ENCODE results near the gene TRMT11. TPM values are rescaled to one million over a fixed set of nuclear protein-coding genes. Genes with fewer than 3 reads are reported as not detected.

Gene TRMT11
- total and polyA plus RNA-seq, 2 donors from 2014 or later, result 10.6 to 25.1 TPM

GRCh38 chr6:125962900-125963497 is 23.3 kb upstream of the TRMT11 start:
- no peak for FAIRE-seq
- intact Hi-C loops (cut with DNase I), result no loop called here
- no peak overlapping the region for H3K27ac ChIP-seq (ENCODE audit: low read depth in 2 of 2, low read length in 2 of 2)
- no peak for TF ChIP-seq CTCF (IDR thresholded peaks at IDR 0.05; ENCODE audit: borderline replicate concordance, extremely low read depth, insufficient read depth)
- no peaks in the 10 kb centered on the region for H3K9me3 ChIP-seq (ENCODE audit: control insufficient read depth in 2 of 3, insufficient read depth in 1 of 3, low read length in 3 of 3)
- H3K36me3 ChIP-seq (ENCODE audit: control insufficient read depth in 2 of 3, insufficient read depth in 3 of 3, low read length in 3 of 3), result peaks cover 0 to 2% (median 1%) of the 10 kb centered on the region in 3 donors
- DNase-seq, result no peak
- no peaks in the 10 kb centered on the region for H3K27me3 ChIP-seq (ENCODE audit: control insufficient read depth, insufficient read depth, low read length)
- no peak overlapping the region for H3K9ac ChIP-seq (ENCODE audit: low read length in 3 of 3)
- H3K4me3 ChIP-seq (ENCODE audit: low read length in 3 of 3), result no peak overlapping the region
- H3K4me1 ChIP-seq (ENCODE audit: control insufficient read depth in 2 of 3, insufficient read depth in 2 of 3, low read depth in 1 of 3, low read length in 3 of 3), result peaks cover 4 to 10% (median 8%) of the 10 kb centered on the region in 3 donors

GRCh38 chr6:125963817-125964216 is 22.5 kb upstream of the TRMT11 start:
- FAIRE-seq (no peak), DNase-seq (no peak)
- no peak overlapping the region for H3K4me3 ChIP-seq (ENCODE audit: low read length in 3 of 3)
- H3K9ac ChIP-seq (ENCODE audit: low read length in 3 of 3), result no peak overlapping the region
- H3K27ac ChIP-seq (ENCODE audit: low read depth in 2 of 2, low read length in 2 of 2), result no peak overlapping the region
- no peaks in the 10 kb centered on the region for H3K27me3 ChIP-seq (ENCODE audit: control insufficient read depth, insufficient read depth, low read length)
- H3K9me3 ChIP-seq (ENCODE audit: control insufficient read depth in 2 of 3, insufficient read depth in 1 of 3, low read length in 3 of 3), result no peaks in the 10 kb centered on the region
- H3K36me3 ChIP-seq (ENCODE audit: control insufficient read depth in 2 of 3, insufficient read depth in 3 of 3, low read length in 3 of 3), result peaks cover 0 to 6% (median 4%) of the 10 kb centered on the region in 3 donors
- TF ChIP-seq CTCF (IDR thresholded peaks at IDR 0.05; ENCODE audit: borderline replicate concordance, extremely low read depth, insufficient read depth), result no peak
- peaks cover 0 to 3% (median under 1%) of the 10 kb centered on the region in 3 donors for H3K4me1 ChIP-seq (ENCODE audit: control insufficient read depth in 2 of 3, insufficient read depth in 2 of 3, low read depth in 1 of 3, low read length in 3 of 3)
- intact Hi-C loops (cut with DNase I), result no loop called here

GRCh38 chr6:125966569-125966968 is 19.8 kb upstream of the TRMT11 start:
- DNase-seq, result no peak
- intact Hi-C loops (cut with DNase I), result no loop called here
- Histone ChIP-seq H3K36me3 (ENCODE audit: control insufficient read depth in 2 of 3, insufficient read depth in 3 of 3, low read length in 3 of 3) (peaks cover 0 to 6% (median 4%) of the 10 kb centered on the region in 3 donors), H3K4me1 (ENCODE audit: control insufficient read depth in 2 of 3, insufficient read depth in 2 of 3, low read depth in 1 of 3, low read length in 3 of 3) (no peaks in the 10 kb centered on the region), H3K27me3 (ENCODE audit: control insufficient read depth, insufficient read depth, low read length) (no peaks in the 10 kb centered on the region), H3K9me3 (ENCODE audit: control insufficient read depth in 2 of 3, insufficient read depth in 1 of 3, low read length in 3 of 3) (no peaks in the 10 kb centered on the region), H3K27ac (ENCODE audit: low read depth in 2 of 2, low read length in 2 of 2) (no peak overlapping the region), H3K4me3 (ENCODE audit: low read length in 3 of 3) (no peak overlapping the region), H3K9ac (ENCODE audit: low read length in 3 of 3) (no peak overlapping the region)
- TF ChIP-seq CTCF (IDR thresholded peaks at IDR 0.05; ENCODE audit: borderline replicate concordance, extremely low read depth, insufficient read depth), result no peak
- FAIRE-seq, result no peak

- Histone ChIP-seq H3K9ac (ENCODE audit: low read length in 3 of 3) (no peak overlapping the region), H3K4me3 (ENCODE audit: low read length in 3 of 3) (no peak overlapping the region), H3K27ac (ENCODE audit: low read depth in 2 of 2, low read length in 2 of 2) (no peak overlapping the region), H3K36me3 (ENCODE audit: control insufficient read depth in 2 of 3, insufficient read depth in 3 of 3, low read length in 3 of 3) (peaks cover 0 to 6% (median 4%) of the 10 kb centered on the region in 3 donors), H3K4me1 (ENCODE audit: control insufficient read depth in 2 of 3, insufficient read depth in 2 of 3, low read depth in 1 of 3, low read length in 3 of 3) (no peaks in the 10 kb centered on the region), H3K27me3 (ENCODE audit: control insufficient read depth, insufficient read depth, low read length) (no peaks in the 10 kb centered on the region), H3K9me3 (ENCODE audit: control insufficient read depth in 2 of 3, insufficient read depth in 1 of 3, low read length in 3 of 3) (no peaks in the 10 kb centered on the region)
- no peak for FAIRE-seq
- no peak for DNase-seq
- no peak for TF ChIP-seq CTCF (IDR thresholded peaks at IDR 0.05; ENCODE audit: borderline replicate concordance, extremely low read depth, insufficient read depth)
- intact Hi-C loops (cut with DNase I), result no loop called here
These were observed 17.8 kb upstream of the TRMT11 start for GRCh38 chr6:125968493-125968892.
